OCI-LY7 (cell line): ENCODE data around the gene CYTH3. TPM values are rescaled to one million over a fixed set of nuclear protein-coding genes. Genes with fewer than 3 reads are reported as not detected.

Experiments
- BruUV-seq: library from RNA; stranded (reverse); fragments of 400-500 nt; replicated peaks from 2 replicates; lab custom pipeline; 2021; lab: Mats Ljungman, UMichigan
- CTCF ChIA-PET: fragments of 300-600 bp; sonication (Branson Sonifier 250); formaldehyde crosslinking; loops from one replicate; lab custom pipeline; 2022; ENCODE audit warnings: antibody characterized with exemption; ENCODE audit not compliant: unreplicated experiment; lab: Charles Lee
- POLR2A ChIA-PET: fragments of 300-600 bp; sonication (Branson Sonifier 250); formaldehyde crosslinking; loops from one replicate; lab custom pipeline; 2022; ENCODE audit warnings: antibody characterized with exemption; lab: Charles Lee
- DNase-seq: peaks from one replicate; pipeline ENCODE4 v3.0.0-alpha.2; 2015; ENCODE audit warnings: low spot score
- H2AFZ ChIP-seq: fragments of 200-600 bp; sonication (generic), shearing (Covaris generic); 2 replicates; pipeline ENCODE4 v1.6.1; 2014; ENCODE audit warnings: mild to moderate bottlenecking, antibody characterized with exemption, low read length, moderate library complexity
- H3K27ac ChIP-seq: fragments of 200-600 bp; sonication (generic); 2 replicates; pipeline ENCODE4 v1.5.1; 2014; ENCODE audit warnings: mixed run types, low read depth, mild to moderate bottlenecking, moderate library complexity, low read length, inconsistent platforms; ENCODE audit not compliant: poor library complexity, severe bottlenecking
- H3K36me3 ChIP-seq: fragments of 200-600 bp; sonication (generic); 2 replicates; pipeline ENCODE4 v1.6.1; 2014; ENCODE audit warnings: mild to moderate bottlenecking, antibody characterized with exemption, low read length, moderate library complexity, mixed read lengths; ENCODE audit not compliant: insufficient read depth
- H3K4me1 ChIP-seq: fragments of 200-600 bp; sonication (generic); 2 replicates; pipeline ENCODE4 v1.5.1; 2014; ENCODE audit warnings: mild to moderate bottlenecking, low read length; ENCODE audit not compliant: insufficient read depth, poor library complexity, severe bottlenecking
- H3K4me2 ChIP-seq: fragments of 200-600 bp; sonication (generic); 2 replicates; pipeline ENCODE4 v1.6.1; 2014; ENCODE audit warnings: mild to moderate bottlenecking, low read length
- H3K4me3 ChIP-seq: fragments of 200-600 bp; sonication (generic); 2 replicates; pipeline ENCODE4 v1.5.1; 2014; ENCODE audit warnings: mild to moderate bottlenecking, low read depth, low read length; ENCODE audit not compliant: poor library complexity, severe bottlenecking
- H3K79me2 ChIP-seq: fragments of 200-600 bp; sonication (generic); 2 replicates; pipeline ENCODE4 v1.6.1; 2016; ENCODE audit warnings: low read depth, mild to moderate bottlenecking, low read length, moderate library complexity, mixed read lengths; ENCODE audit not compliant: insufficient read depth
- H3K9me2 ChIP-seq: fragments of 200-600 bp; sonication (generic); 2 replicates; pipeline ENCODE4 v1.6.1; 2016; ENCODE audit warnings: mild to moderate bottlenecking, low read length, mixed read lengths; ENCODE audit not compliant: insufficient read depth
- H3K9me3 ChIP-seq: fragments of 200-600 bp; sonication (generic); 2 replicates; pipeline ENCODE4 v1.6.1; 2014; ENCODE audit warnings: mild to moderate bottlenecking, mixed run types, low read length, mixed read lengths
- H4K20me1 ChIP-seq: fragments of 200-600 bp; sonication (generic); 2 replicates; pipeline ENCODE4 v1.6.1; 2014; ENCODE audit warnings: mild to moderate bottlenecking, antibody characterized with exemption, low read length, moderate library complexity, mixed read lengths; ENCODE audit not compliant: insufficient read depth
- CTCF ChIP-seq: fragments of 200-600 bp; sonication (generic); conservative IDR thresholded peaks from 2 replicates; pipeline ENCODE4 v1.5.1; 2014; ENCODE audit warnings: mild to moderate bottlenecking, antibody characterized with exemption, low read length, moderate library complexity, mixed read lengths
- EZH2phosphoT487 ChIP-seq: fragments of 200-600 bp; sonication (generic); IDR thresholded peaks from 2 replicates; pipeline ENCODE4 v1.6.1; 2018; ENCODE audit warnings: low read depth, borderline replicate concordance, mild to moderate bottlenecking, mixed run types, antibody characterized with exemption, low read length, moderate library complexity, mixed read lengths
- intact Hi-C: fragments of 100-400 bp; cut with micrococcal nuclease; formaldehyde crosslinking; loops from one replicate; pipeline ENCODE4 v1.10.0; 2022; ENCODE audit not compliant: unreplicated experiment
- total RNA-seq, 2 experiments: library from RNA; depleted of rRNA in 1 of 2; stranded (reverse); fragments of >200 nt in 1 of 2; shearing (Covaris generic) in 1 of 2; gene quantifications; 2 replicates each; pipeline ENCODE4 v1.2.3, GENCODE V29; 2014 to 2022

Gene CYTH3
- total RNA-seq, 2 experiments from 2014 or later, result 3.7 to 4.7 TPM

- CTCF ChIA-PET, result no interaction called here
- intact Hi-C loops, result no loop called here
- no peak for DNase-seq
Observed at GRCh38 chr7:6277476-6277875, 5.1 kb upstream of the CYTH3 start.

GRCh38 chr7:6276911-6277408, 4.5 kb upstream of the CYTH3 start:
- CTCF ChIA-PET, result no interaction called here
- BruUV-seq, result no TSS peak
- H4K20me1 ChIP-seq, result no peaks in the 10 kb centered on the region
- TF ChIP-seq EZH2phosphoT487 (no peak), CTCF (no peak)
- no peak overlapping the region for H2AFZ ChIP-seq
- intact Hi-C loops, result no loop called here
- no peaks in the 10 kb centered on the region for H3K9me2 ChIP-seq
- no peak overlapping the region for H3K27ac ChIP-seq
- H3K4me2 ChIP-seq, result no peak overlapping the region
- no peak overlapping the region for H3K4me3 ChIP-seq
- no peaks in the 10 kb centered on the region for H3K9me3 ChIP-seq
- no peaks in the 10 kb centered on the region for H3K36me3 ChIP-seq
- POLR2A ChIA-PET, result interaction anchor here (0.9 to 1.7 kb wide), 5 partner anchors 10 to 67 kb away, joined by 3 to 6 read pairs (median 3); no protein-coding TSS in a partner anchor
- H3K4me1 ChIP-seq, result peaks cover 6% of the 10 kb centered on the region
- no peak for DNase-seq
- H3K79me2 ChIP-seq, result no peaks in the 10 kb centered on the region

More at GRCh38 chr7:6277476-6277875, 5.1 kb upstream of the CYTH3 start:
- Histone ChIP-seq H3K4me3 (no peak overlapping the region), H3K36me3 (no peaks in the 10 kb centered on the region), H2AFZ (no peak overlapping the region), H4K20me1 (no peaks in the 10 kb centered on the region), H3K9me2 (no peaks in the 10 kb centered on the region), H3K27ac (no peak overlapping the region), H3K4me2 (no peak overlapping the region), H3K9me3 (no peaks in the 10 kb centered on the region), H3K79me2 (no peaks in the 10 kb centered on the region), H3K4me1 (peaks cover 6% of the 10 kb centered on the region)
- no TSS peak for BruUV-seq
- POLR2A ChIA-PET, result interaction anchor here (0.9 to 1.7 kb wide), 5 partner anchors 11 to 68 kb away, joined by 3 to 6 read pairs (median 3); no protein-coding TSS in a partner anchor
- TF ChIP-seq EZH2phosphoT487 (no peak), CTCF (no peak)

- intact Hi-C loops, result no loop called here
- no peaks in the 10 kb centered on the region for H3K9me3 ChIP-seq
- no TSS peak for BruUV-seq
Observed at GRCh38 chr7:6274743-6275142, 2.3 kb upstream of the CYTH3 start.

More at GRCh38 chr7:6274743-6275142, 2.3 kb upstream of the CYTH3 start:
- Histone ChIP-seq H3K4me2 (no peak overlapping the region), H3K36me3 (no peaks in the 10 kb centered on the region), H3K4me3 (no peak overlapping the region), H4K20me1 (no peaks in the 10 kb centered on the region), H3K79me2 (no peaks in the 10 kb centered on the region), H3K9me2 (no peaks in the 10 kb centered on the region), H3K27ac (no peak overlapping the region), H2AFZ (no peak overlapping the region), H3K4me1 (peaks cover 17% of the 10 kb centered on the region)
- ChIA-PET POLR2A (no interaction called here), CTCF (no interaction called here)
- TF ChIP-seq EZH2phosphoT487 (no peak), CTCF (no peak)
- DNase-seq, result no peak
